NCI-H2196 treated with DMSO at 0.1 percent for 48 hours (cell line): ENCODE data around the gene TMBIM6.
"Not testable (repeated sequence)": the region's sequence is repeated elsewhere in the genome, so short reads cannot be mapped to it uniquely, and the experiment has no call there.

ENCODE experiments used
- DNase-seq: peaks from one replicate; lab custom pipeline; 2025; ENCODE audit not compliant: unreplicated experiment; lab: John Stamatoyannopoulos, UW

Gene TMBIM6

GRCh38 chr12:49728446-49728845, 12.9 kb upstream of the TMBIM6 start:
- no peak for DNase-seq

- DNase-seq, result no peak
These were observed 11.3 kb upstream of the TMBIM6 start for GRCh38 chr12:49730050-49730449.

- DNase-seq, result no peak
These were observed 10.7 kb upstream of the TMBIM6 start for GRCh38 chr12:49730568-49731101.

- DNase-seq, result no peak
These were observed 7.9 kb upstream of the TMBIM6 start for GRCh38 chr12:49733219-49734017.

GRCh38 chr12:49734900-49735299, 6.5 kb upstream of the TMBIM6 start:
- DNase-seq, result not testable (repeated sequence)

GRCh38 chr12:49738721-49739120, 2.6 kb upstream of the TMBIM6 start:
- not testable (repeated sequence) for DNase-seq

GRCh38 chr12:49740277-49740676, 1.1 kb upstream of the TMBIM6 start:
- not testable (repeated sequence) for DNase-seq

GRCh38 chr12:49741882-49742620, 694 bp downstream of the TMBIM6 start:
- DNase-seq, result peak; percentile 73

- no peak for DNase-seq
These were observed 3.1 kb downstream of the TMBIM6 start for GRCh38 chr12:49744363-49744885.

GRCh38 chr12:49748306-49748705, 6.9 kb downstream of the TMBIM6 start:
- no peak for DNase-seq

GRCh38 chr12:49748800-49749199, 7.4 kb downstream of the TMBIM6 start:
- DNase-seq, result no peak

GRCh38 chr12:49750027-49750995, 9.0 kb downstream of the TMBIM6 start:
- DNase-seq, result no peak

GRCh38 chr12:49750996-49751393, 9.6 kb downstream of the TMBIM6 start:
- DNase-seq, result no peak

- DNase-seq, result no peak
These were observed 20.5 kb downstream of the TMBIM6 start for GRCh38 chr12:49761677-49762467.

- no peak for DNase-seq
These were observed 21.1 kb downstream of the TMBIM6 start for GRCh38 chr12:49762468-49762847.

- DNase-seq, result peak; percentile 8
These were observed 21.7 kb downstream of the TMBIM6 start for GRCh38 chr12:49763006-49763591.

GRCh38 chr12:49764126-49764525, 22.8 kb downstream of the TMBIM6 start:
- no peak for DNase-seq

- DNase-seq, result no peak
These were observed 24.7 kb downstream of the TMBIM6 start for GRCh38 chr12:49766115-49766455.

- no peak for DNase-seq
These were observed 26.0 kb downstream of the TMBIM6 start for GRCh38 chr12:49767333-49767732.

GRCh38 chr12:49773102-49773501, 31.7 kb downstream of the TMBIM6 start:
- not testable (repeated sequence) for DNase-seq
